Astrocyte (in vitro differentiated cells and primary cell): ENCODE measurements around the gene TTC1.

ENCODE experiments used
- EZH2 ChIP-seq: IDR thresholded peaks from 2 replicates; pipeline ENCODE4 v1.6.1; 2012; ENCODE audit warnings: mild to moderate bottlenecking, low read length, inconsistent platforms; ENCODE audit not compliant: insufficient read depth
- TF ChIP-seq, protein P1 (sequence below): IDR thresholded peaks from 2 replicates; pipeline ENCODE4 v1.5.1; 2011; ENCODE audit warnings: low read depth, mild to moderate bottlenecking, inconsistent platforms, low read length, moderate library complexity; ENCODE audit not compliant: insufficient read depth

DNA sequence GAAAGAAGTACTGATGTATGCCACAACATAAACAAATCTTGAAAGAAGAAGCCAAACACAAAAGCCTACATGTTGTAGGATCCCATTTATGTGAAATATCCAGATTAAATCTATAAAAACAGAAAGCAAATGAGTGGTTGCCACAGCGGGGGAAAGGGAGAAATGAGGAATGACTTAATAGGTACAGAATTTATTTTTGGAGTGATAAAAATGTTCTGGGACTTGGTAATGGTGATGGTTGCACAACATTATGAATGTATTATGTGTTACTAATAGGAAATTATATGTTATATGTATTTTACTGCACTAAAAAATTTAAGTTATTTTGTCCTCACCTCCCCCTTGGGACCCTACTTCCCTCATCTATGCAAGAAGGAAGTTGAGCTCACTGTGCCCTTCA lies 16.4 kb upstream of the TTC1 start:
- no peak for TF ChIP-seq EZH2
- TF ChIP-seq, protein P1, sequence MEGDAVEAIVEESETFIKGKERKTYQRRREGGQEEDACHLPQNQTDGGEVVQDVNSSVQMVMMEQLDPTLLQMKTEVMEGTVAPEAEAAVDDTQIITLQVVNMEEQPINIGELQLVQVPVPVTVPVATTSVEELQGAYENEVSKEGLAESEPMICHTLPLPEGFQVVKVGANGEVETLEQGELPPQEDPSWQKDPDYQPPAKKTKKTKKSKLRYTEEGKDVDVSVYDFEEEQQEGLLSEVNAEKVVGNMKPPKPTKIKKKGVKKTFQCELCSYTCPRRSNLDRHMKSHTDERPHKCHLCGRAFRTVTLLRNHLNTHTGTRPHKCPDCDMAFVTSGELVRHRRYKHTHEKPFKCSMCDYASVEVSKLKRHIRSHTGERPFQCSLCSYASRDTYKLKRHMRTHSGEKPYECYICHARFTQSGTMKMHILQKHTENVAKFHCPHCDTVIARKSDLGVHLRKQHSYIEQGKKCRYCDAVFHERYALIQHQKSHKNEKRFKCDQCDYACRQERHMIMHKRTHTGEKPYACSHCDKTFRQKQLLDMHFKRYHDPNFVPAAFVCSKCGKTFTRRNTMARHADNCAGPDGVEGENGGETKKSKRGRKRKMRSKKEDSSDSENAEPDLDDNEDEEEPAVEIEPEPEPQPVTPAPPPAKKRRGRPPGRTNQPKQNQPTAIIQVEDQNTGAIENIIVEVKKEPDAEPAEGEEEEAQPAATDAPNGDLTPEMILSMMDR, result no peak
